H9 (cell line): ENCODE results near the gene PRELID1. TPM values are rescaled to one million over a fixed set of nuclear protein-coding genes. Genes with fewer than 3 reads are reported as not detected.

ENCODE experiments used
- DNase-seq: peaks from one replicate; pipeline ENCODE4 v3.0.0-alpha.2; 2017
- H2AFZ ChIP-seq: one replicate; pipeline ENCODE4 v1.6.1; 2013; ENCODE audit warnings: mild to moderate bottlenecking, low read length, control low read depth, moderate library complexity
- H2AK5ac ChIP-seq: 2 replicates; pipeline ENCODE4 v1.6.1; 2013; ENCODE audit warnings: low read length, control low read depth, mixed read lengths; ENCODE audit not compliant: insufficient read length
- H2BK120ac ChIP-seq: one replicate; pipeline ENCODE4 v1.6.1; 2013; ENCODE audit warnings: low read depth, mild to moderate bottlenecking, low read length, control low read depth, inconsistent platforms; ENCODE audit not compliant: poor library complexity, severe bottlenecking
- H2BK12ac ChIP-seq: 2 replicates; pipeline ENCODE4 v1.6.1; 2013; ENCODE audit warnings: low read length, control low read depth, mixed read lengths, low read depth; ENCODE audit not compliant: insufficient read length
- H2BK15ac ChIP-seq: 2 replicates; pipeline ENCODE4 v1.6.1; 2013; ENCODE audit warnings: low read depth, low read length, control low read depth
- H2BK20ac ChIP-seq: one replicate; pipeline ENCODE4 v1.6.1; 2013; ENCODE audit warnings: low read depth, mild to moderate bottlenecking, low read length, control low read depth, inconsistent platforms; ENCODE audit not compliant: poor library complexity, severe bottlenecking
- H2BK5ac ChIP-seq: 2 replicates; pipeline ENCODE4 v1.6.1; 2013; ENCODE audit warnings: low read length, control low read depth, mixed read lengths; ENCODE audit not compliant: insufficient read length
- H3K14ac ChIP-seq: 2 replicates; pipeline ENCODE4 v1.6.1; 2013; ENCODE audit warnings: low read length, control low read depth; ENCODE audit not compliant: insufficient read depth
- H3K18ac ChIP-seq: 2 replicates; pipeline ENCODE4 v1.6.1; 2013; ENCODE audit warnings: low read depth, mild to moderate bottlenecking, mixed read lengths, low read length, control low read depth; ENCODE audit not compliant: insufficient read length
- H3K23ac ChIP-seq: 2 replicates; pipeline ENCODE4 v1.6.1; 2013; ENCODE audit warnings: low read length, control low read depth, mixed read lengths, low read depth; ENCODE audit not compliant: insufficient read length
- H3K23me2 ChIP-seq: 2 replicates; pipeline ENCODE4 v1.6.1; 2013; ENCODE audit warnings: low read depth, mild to moderate bottlenecking, mixed read lengths, low read length, control low read depth; ENCODE audit not compliant: insufficient read length, poor library complexity, severe bottlenecking
- H3K27ac ChIP-seq: 2 replicates; pipeline ENCODE4 v1.5.1; 2013; ENCODE audit warnings: low read length, control low read depth, mixed read lengths, low read depth; ENCODE audit not compliant: insufficient read length
- H3K27me3 ChIP-seq: 2 replicates; pipeline ENCODE4 v1.6.1; 2013; ENCODE audit warnings: low read length, control low read depth, inconsistent platforms; ENCODE audit not compliant: insufficient read depth
- H3K4ac ChIP-seq: 2 replicates; pipeline ENCODE4 v1.6.1; 2013; ENCODE audit warnings: low read depth, mild to moderate bottlenecking, control low read depth, inconsistent platforms, low read length, moderate library complexity
- H3K4me1 ChIP-seq: 2 replicates; pipeline ENCODE4 v1.6.1; 2013; ENCODE audit warnings: low read length, control low read depth, inconsistent platforms; ENCODE audit not compliant: insufficient read depth
- H3K4me2 ChIP-seq: 2 replicates; pipeline ENCODE4 v1.6.1; 2013; ENCODE audit warnings: low read length, control low read depth, mixed read lengths; ENCODE audit not compliant: insufficient read length, insufficient read depth
- H3K56ac ChIP-seq: 2 replicates; pipeline ENCODE4 v1.6.1; 2013; ENCODE audit warnings: low read depth, mild to moderate bottlenecking, mixed read lengths, low read length, control low read depth; ENCODE audit not compliant: insufficient read length
- H3K79me1 ChIP-seq: 2 replicates; pipeline ENCODE4 v1.6.1; 2013; ENCODE audit warnings: low read depth, mild to moderate bottlenecking, moderate library complexity, low read length, control low read depth, inconsistent platforms; ENCODE audit not compliant: insufficient read depth, poor library complexity, severe bottlenecking
- H3K79me2 ChIP-seq: 2 replicates; pipeline ENCODE4 v1.6.1; 2013; ENCODE audit warnings: low read length, control low read depth, inconsistent platforms; ENCODE audit not compliant: insufficient read depth
- H3K9ac ChIP-seq: 2 replicates; pipeline ENCODE4 v1.6.1; 2013; ENCODE audit warnings: low read length, control low read depth, mixed read lengths; ENCODE audit not compliant: insufficient read length; ENCODE audit errors: extremely low read depth
- H3K9me3 ChIP-seq: one replicate; pipeline ENCODE4 v1.6.1; 2013; ENCODE audit warnings: low read depth, low read length, inconsistent platforms; ENCODE audit not compliant: control insufficient read depth
- H3T11ph ChIP-seq: one replicate; pipeline ENCODE4 v1.6.1; 2013; ENCODE audit warnings: mild to moderate bottlenecking, low read length, control low read depth, inconsistent platforms
- H4K20me1 ChIP-seq: one replicate; pipeline ENCODE4 v1.6.1; 2013; ENCODE audit not compliant: control insufficient read depth, insufficient read length, insufficient read depth
- H4K5ac ChIP-seq: 2 replicates; pipeline ENCODE4 v1.6.1; 2013; ENCODE audit warnings: low read depth, mild to moderate bottlenecking, mixed read lengths, low read length, control low read depth; ENCODE audit not compliant: insufficient read length
- H4K8ac ChIP-seq: replicated peaks from 2 replicates; pipeline ENCODE4 v1.6.1; 2013; ENCODE audit warnings: low read length, control low read depth, mixed read lengths, low read depth; ENCODE audit not compliant: insufficient read length
- H4K91ac ChIP-seq: 2 replicates; pipeline ENCODE4 v1.6.1; 2013; ENCODE audit warnings: low read depth, mild to moderate bottlenecking, moderate library complexity, mixed read lengths, low read length, control low read depth; ENCODE audit not compliant: insufficient read length
- H3K27ac Mint-ChIP-seq, 3 experiments: 2 replicates in 2 of 3; 3 replicates in 1 of 3; pipeline ENCODE4 v1.8.0; 2020 to 2021; ENCODE audit warnings: mixed read lengths in 3 of 3, mild to moderate bottlenecking in 1 of 3, moderate library complexity in 1 of 3
- H3K27me3 Mint-ChIP-seq: 2 replicates; pipeline ENCODE4 v1.8.0; 2021; ENCODE audit warnings: low read depth, mild to moderate bottlenecking, moderate library complexity, mixed read lengths
- H3K36me3 Mint-ChIP-seq, 3 experiments: 2 replicates in 2 of 3; 3 replicates in 1 of 3; pipeline ENCODE4 v1.8.0; 2020 to 2021; ENCODE audit warnings: low read depth in 3 of 3, mixed read lengths in 3 of 3; ENCODE audit not compliant: insufficient read depth in 1 of 3
- H3K4me1 Mint-ChIP-seq, 2 experiments: 2 replicates each; pipeline ENCODE4 v1.8.0; 2020; ENCODE audit warnings: mixed read lengths in 2 of 2
- H3K4me3 Mint-ChIP-seq, 2 experiments: 2 replicates in 1 of 2; 3 replicates in 1 of 2; pipeline ENCODE4 v1.8.0; 2020 to 2021; ENCODE audit warnings: mild to moderate bottlenecking in 2 of 2, mixed read lengths in 2 of 2, moderate library complexity in 1 of 2
- H3K9me3 Mint-ChIP-seq, 2 experiments: 2 replicates in 1 of 2; 3 replicates in 1 of 2; pipeline ENCODE4 v1.8.0; 2020; ENCODE audit warnings: mild to moderate bottlenecking in 2 of 2, mixed read lengths in 2 of 2, moderate library complexity in 1 of 2
- CTCF ChIP-seq: fragments of 200-600 bp; sonication (generic); conservative IDR thresholded peaks from 3 replicates; pipeline ENCODE4 v1.8.0; 2021; ENCODE audit warnings: antibody characterized with exemption, mild to moderate bottlenecking
- WGBS: extraction: QIAGEN DNeasy Blood & Tissue Kit; methylation state at CpG from one replicate; pipeline ENCODE4 v1.1.7; 2013; ENCODE audit warnings: missing lambda C conversion rate, low lambda C conversion rate, mixed read lengths; ENCODE audit not compliant: insufficient read length; ENCODE audit errors: extremely low coverage; 5-methylcytosine and 5-hydroxymethylcytosine counted together
- total RNA-seq: library from RNA; stranded (reverse); gene quantifications from 2 replicates; pipeline ENCODE4 v1.2.1, GENCODE V29; 2021

Gene PRELID1
- total RNA-seq, 1 experiment from 2014 or later: 213 TPM

GRCh38 chr5:177332031-177332895 lies 28.7 kb downstream of the PRELID1 start:
- Histone ChIP-seq H3K27ac (no peak overlapping the region), H3K23ac (no peak overlapping the region), H3T11ph (no peak overlapping the region), H3K56ac (no peak overlapping the region), H4K91ac (no peak overlapping the region), H3K27me3 (no peaks in the 10 kb centered on the region), H2BK12ac (no peak overlapping the region), H3K18ac (no peak overlapping the region), H3K79me1 (no peaks in the 10 kb centered on the region), H2BK120ac (no peak overlapping the region), H2AK5ac (no peak overlapping the region), H3K79me2 (no peaks in the 10 kb centered on the region), H3K14ac (no peak overlapping the region), H3K9me3 (no peaks in the 10 kb centered on the region), H3K4ac (no peak overlapping the region), H3K4me1 (no peaks in the 10 kb centered on the region; the same call in 1 of the 2 replicates), H2BK20ac (no peak overlapping the region), H2BK5ac (no peak overlapping the region), H3K9ac (no peak overlapping the region), H2BK15ac (no peak overlapping the region), H2AFZ (no peak overlapping the region), H4K8ac (no peak overlapping the region), H3K4me2 (no peak overlapping the region), H4K20me1 (peaks cover 2% of the 10 kb centered on the region), H4K5ac (no peak overlapping the region), H3K23me2 (no peaks in the 10 kb centered on the region)
- TF ChIP-seq CTCF: no peak
- no peaks in the 10 kb centered on the region for H3K9me3 Mint-ChIP-seq
- no peak overlapping the region for H3K27ac Mint-ChIP-seq
- no CpG with 5 or more reads among the region's 35 CpGs for WGBS
- DNase-seq: no peak
- H3K4me1 Mint-ChIP-seq: peaks cover 16 to 22% of the 10 kb centered on the region in 2 experiments
- H3K4me3 Mint-ChIP-seq: no peak overlapping the region
- no peaks in the 10 kb centered on the region for H3K27me3 Mint-ChIP-seq
- H3K36me3 Mint-ChIP-seq: peaks cover 12 to 75% (median 66%) of the 10 kb centered on the region in 3 experiments; a peak in 6 of 7 replicates
